ENCODE results near the gene EFCAB6.

GRCh38 chr22:43493297-43493696 lies 318.8 kb downstream of the EFCAB6 start:
- no peak for TF ChIP-seq EZH2 (IDR thresholded peaks at IDR 0.05; ENCODE audit: borderline replicate concordance, low read depth, low read length, severe bottlenecking)
- TF ChIP-seq CTCF (IDR thresholded peaks at IDR 0.05; ENCODE audit: borderline replicate concordance, extremely low read depth, low read length, poor library complexity, severe bottlenecking): no peak
